ENCODE measurements around the gene PTPN13.
"Not testable (repeated sequence)": the region's sequence is repeated elsewhere in the genome, so short reads cannot be mapped to it uniquely, and the experiment has no call there.

The PTPN13 gene

DNA sequence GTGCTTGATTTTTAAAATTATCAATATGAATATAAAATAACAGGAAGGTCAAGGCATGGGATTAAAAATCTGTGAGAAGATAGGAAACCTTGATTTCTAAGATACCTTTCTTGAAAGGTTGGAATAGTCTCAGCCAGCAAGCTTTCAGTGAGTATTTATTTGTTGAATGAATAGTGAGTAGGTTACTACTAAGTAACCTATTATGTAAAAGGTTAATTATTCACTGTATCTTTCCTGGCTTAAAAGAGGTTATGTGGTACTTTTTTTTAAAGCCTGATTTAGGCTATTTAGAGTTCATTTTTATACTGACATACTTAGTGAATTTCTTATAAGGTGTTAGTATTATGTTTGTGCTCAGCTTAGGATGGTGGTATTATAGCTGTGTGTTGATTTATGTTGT is 123.5 kb downstream of the PTPN13 start:
- DNase-seq (ENCODE audit: low read depth in 2 of 2) = no peak

DNA sequence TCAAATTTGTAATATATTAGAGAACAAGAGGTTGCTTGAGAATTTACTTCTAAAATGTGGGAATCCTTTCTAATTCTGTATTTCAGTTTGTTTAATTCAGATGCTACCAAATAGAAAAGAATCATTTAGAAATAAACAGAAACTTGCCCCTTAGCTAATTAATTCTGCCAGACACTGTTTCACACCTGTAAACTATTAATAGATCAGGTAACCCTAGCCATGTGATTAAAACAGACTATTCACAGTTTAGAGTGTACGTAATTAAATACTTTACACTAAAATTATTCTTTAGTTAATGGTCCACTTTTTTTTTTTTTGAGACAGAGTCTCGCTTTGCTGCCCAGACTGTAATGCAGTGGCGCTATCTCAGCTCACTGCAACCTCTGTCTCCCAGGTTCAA is 124.0 kb downstream of the PTPN13 start:
- no peak for DNase-seq (ENCODE audit: low read depth in 2 of 2)

DNA sequence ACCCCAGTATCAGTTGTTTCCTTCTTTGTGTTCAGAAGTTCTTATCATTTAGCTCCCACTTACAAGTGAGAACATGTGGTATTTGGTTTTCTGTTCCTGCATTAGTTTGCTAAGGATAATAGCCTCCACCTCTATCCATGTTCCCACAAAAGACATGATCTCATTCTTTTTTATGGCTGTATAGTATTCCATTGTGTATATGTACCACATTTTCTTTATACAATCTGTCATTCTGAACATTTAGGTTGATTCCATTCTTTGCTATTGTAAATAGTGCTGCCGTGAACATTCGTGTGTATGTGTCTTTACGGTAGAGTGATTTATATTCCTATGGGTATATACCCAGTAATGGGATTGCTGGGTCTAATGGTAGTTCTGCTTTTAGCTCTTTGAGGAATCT is 125.0 kb downstream of the PTPN13 start:
- DNase-seq (ENCODE audit: low read depth in 2 of 2) = not testable (repeated sequence)

DNA sequence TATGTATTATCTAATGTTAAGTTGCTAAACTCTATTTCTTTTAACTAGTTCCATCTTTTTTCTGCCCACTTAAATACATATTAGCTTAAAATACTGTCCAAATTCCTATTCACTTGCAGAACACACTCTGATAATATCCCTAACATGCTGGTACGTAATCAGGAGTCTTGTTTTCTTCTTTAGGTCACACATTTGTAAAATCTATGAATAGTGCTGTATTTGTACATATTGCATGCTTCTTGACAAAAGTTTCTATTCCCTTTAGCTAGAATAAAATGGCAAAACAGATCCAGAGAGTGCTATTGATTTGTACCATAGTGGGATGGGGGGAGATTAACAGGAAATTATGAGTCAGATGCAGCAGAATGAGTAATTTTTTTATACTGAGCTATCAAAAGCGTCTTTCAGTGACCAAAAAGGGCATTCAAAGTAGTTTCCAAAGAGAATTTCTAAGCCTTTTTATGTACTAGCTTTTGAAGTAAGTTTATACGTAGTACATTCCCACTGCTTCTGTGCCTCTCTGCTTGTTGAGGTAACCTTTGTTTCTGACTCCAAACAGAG is 126.5 kb downstream of the PTPN13 start:
- no peak for DNase-seq (ENCODE audit: low read depth in 2 of 2)

DNA sequence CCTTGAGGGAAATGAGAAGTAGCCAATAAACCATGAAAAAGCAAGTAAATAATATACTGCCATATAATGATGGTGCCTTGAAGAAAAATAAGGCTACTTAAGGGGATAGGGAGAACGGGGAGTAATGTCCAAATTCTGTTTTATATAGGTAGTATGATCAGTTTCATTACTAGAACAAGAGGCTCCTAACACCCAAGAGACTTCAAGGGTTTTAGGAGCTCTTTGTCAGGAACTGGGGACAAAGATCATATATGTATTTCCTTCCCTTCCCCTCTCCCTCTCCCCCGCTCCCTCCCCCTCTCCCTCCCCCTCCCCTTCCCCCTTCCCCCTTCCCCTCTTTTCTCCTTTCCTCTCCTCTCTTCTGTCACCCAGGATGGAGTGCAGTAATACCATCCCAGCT is 127.3 kb downstream of the PTPN13 start:
- no peak for DNase-seq (ENCODE audit: low read depth in 2 of 2)

DNA sequence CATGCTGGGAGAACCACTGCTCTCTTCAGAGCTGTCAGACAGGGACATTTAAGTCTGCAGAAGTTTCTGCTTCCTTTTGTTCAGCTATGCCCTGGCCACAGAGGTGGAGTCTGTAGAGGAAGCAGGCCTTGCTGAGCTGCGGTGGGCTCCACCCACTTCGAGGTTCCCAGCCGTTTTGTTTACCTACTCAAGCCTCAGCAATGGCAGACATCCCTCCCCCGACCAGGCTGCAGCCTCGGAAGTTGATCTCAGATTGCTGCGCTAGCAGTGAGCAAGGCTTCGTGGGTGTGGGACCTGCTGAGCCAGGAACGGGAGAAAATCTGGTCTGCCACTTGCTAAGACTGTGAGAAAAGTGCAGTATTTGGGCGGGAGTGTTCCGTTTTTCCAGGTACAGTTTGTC is 136.2 kb downstream of the PTPN13 start:
- DNase-seq (ENCODE audit: low read depth in 2 of 2) = no peak

DNA sequence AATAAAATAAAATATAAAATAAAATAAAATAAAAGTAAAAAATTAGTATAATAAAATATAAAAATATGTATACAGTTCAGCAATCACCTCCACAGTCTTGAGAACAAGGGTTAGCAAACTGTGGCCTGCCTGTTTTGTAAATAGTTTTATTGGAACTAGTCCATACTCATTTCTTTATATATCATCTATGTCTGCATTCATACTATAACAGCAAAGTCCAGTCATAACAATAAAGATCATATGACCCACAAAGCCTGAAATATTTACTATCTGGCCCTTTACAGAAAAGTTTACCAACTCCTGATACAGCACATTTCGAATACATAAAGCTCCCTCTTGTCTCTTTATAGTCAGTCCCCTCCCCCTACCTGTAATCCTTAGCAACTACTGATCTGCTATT is 143.1 kb downstream of the PTPN13 start:
- DNase-seq (ENCODE audit: low read depth in 2 of 2) = no peak

DNA sequence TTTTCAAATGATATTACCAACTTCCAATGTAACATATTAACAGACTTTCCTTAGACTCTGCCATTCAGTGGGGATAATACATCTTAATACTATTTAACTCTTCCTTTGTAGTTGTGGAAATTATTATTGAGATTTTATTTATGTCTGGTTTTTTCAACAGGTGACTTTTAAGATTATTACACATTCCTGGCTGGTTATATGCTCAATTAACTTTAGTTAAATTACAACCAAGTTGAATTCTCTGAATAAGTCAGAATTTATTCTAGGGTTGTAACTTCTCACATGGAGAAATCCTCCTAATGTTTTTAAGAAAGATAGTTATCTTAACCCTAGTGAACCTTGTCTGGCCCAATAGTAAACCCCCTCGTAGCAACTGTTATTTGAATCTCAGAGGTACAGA is 147.7 kb downstream of the PTPN13 start:
- DNase-seq (ENCODE audit: low read depth in 2 of 2) = no peak

DNA sequence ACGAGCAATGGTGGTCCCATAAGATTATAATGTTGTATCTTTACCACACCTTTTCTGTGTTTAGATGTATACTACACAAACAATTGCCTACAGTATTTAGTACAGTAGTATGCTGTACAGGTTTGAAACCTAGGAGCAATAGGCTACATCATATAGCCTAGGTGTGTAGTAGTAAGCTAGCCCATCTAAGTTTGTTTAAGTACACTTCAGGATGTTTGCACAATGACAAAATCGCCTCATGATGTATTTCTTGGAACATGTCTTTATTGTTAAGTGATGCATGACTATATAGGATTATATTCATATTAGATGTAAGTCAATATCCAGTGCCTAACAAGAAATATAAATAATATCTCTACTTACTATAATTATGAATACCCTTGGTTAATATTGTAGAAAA is 150.5 kb downstream of the PTPN13 start:
- DNase-seq (ENCODE audit: low read depth in 2 of 2) = no peak

DNA sequence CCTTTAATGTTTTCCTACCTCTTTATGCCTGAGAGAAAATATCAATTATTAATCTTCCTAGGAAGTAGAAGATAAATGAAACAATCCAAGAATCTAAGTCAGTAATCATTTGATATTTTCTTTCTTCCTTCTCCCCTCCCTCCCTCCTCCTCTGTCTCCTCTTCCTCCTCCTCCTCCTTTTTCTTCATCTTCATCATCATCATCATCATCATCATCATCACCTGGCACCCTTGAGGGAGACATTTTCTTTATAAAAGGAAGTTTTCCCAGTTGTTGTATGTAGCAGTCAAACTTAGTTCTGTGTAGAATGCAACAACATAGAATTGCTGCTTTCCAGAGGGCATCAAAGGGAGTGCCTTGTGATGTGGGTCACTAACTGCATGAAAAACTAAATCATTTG is 155.0 kb downstream of the PTPN13 start:
- no peak for DNase-seq (ENCODE audit: low read depth in 2 of 2)

DNA sequence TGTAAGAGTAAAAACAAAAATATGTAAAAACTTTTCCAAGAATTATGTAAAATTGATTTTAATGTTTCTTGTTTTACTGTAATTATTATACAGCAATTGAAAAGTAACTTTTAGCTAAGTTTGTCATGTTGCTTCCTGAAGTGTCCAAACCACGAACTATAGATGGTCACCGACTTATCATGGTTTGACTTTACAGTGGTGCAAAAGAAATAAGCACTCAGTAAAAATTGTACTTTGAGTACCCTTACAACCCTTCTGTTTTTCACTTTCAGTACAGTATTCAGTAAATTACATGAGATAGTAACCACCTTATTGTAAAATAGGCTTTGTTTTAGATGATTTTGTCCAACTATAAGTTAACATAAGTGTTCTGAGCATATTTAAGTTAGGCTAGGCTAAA is 161.3 kb downstream of the PTPN13 start:
- no peak for DNase-seq (ENCODE audit: low read depth in 2 of 2)

DNA sequence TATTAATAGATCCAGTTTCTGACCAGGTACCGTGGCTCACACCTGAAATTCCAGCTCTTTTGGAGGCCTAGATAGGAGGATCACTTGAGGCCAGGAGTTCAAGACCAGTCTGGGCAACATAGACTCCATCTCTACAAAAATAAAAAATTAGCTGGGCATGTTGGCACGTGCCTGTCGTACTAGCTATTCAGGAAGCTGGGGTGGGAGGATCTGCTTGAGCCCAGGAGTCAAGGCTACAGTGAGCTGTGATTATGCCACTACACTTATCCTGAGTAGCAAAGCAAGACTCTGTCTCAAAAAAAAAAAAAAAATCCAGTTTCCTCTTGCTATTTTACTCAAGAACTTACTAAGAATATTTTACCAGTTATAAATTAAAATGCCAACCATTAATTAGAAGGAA is 163.4 kb downstream of the PTPN13 start:
- no peak for DNase-seq (ENCODE audit: low read depth in 2 of 2)

DNA sequence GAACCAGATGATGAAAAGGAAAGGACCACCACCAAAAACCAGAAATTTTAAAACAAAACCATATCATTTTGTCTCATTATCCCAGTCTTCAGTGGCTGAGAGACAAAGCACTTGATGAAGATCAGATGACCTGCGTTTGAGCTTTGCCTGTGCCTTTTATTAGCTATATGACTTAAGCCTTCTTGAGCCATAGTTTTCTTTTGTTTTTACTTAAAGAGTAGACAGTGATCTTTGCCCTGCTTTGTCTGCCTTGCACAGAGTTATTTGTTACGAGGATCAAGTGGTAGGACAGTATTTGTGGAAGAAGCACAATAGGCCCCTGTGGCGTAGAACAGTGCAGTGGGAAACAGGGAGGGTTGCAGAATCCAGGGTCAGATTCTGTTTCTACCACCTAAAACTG is 165.2 kb downstream of the PTPN13 start:
- DNase-seq (ENCODE audit: low read depth in 2 of 2) = no peak

DNA sequence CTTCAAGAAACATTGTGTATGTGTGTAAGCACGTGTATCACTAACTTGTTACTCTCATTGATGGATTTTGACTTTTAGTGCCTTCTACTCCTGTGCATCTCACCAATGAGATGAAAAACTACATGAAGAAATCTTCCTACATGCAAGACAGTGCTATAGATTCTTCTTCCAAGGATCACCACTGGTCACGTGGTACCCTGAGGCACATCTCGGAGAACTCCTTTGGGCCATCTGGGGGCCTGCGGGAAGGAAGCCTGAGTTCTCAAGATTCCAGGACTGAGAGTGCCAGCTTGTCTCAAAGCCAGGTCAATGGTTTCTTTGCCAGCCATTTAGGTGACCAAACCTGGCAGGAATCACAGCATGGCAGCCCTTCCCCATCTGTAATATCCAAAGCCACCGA is 168.5 kb downstream of the PTPN13 start:
- DNase-seq (ENCODE audit: low read depth in 2 of 2) = no peak

DNA sequence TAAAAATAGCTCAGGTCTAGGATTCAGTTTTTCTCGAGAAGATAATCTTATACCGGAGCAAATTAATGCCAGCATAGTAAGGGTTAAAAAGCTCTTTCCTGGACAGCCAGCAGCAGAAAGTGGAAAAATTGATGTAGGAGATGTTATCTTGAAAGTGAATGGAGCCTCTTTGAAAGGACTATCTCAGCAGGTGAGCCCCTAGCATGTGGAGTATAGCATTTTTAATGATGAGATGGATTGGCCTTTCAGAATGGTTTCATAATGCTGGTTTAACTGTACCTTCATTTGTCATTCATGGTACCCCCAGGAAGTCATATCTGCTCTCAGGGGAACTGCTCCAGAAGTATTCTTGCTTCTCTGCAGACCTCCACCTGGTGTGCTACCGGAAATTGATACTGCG is 175.7 kb downstream of the PTPN13 start:
- no peak for DNase-seq (ENCODE audit: low read depth in 2 of 2)

DNA sequence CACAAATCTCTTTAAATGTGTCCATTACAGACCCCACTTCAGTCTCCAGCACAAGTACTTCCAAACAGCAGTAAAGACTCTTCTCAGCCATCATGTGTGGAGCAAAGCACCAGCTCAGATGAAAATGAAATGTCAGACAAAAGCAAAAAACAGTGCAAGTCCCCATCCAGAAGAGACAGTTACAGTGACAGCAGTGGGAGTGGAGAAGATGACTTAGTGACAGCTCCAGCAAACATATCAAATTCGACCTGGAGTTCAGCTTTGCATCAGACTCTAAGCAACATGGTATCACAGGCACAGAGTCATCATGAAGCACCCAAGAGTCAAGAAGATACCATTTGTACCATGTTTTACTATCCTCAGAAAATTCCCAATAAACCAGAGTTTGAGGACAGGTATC is 177.0 kb downstream of the PTPN13 start:
- DNase-seq (ENCODE audit: low read depth in 2 of 2) = no peak

DNA sequence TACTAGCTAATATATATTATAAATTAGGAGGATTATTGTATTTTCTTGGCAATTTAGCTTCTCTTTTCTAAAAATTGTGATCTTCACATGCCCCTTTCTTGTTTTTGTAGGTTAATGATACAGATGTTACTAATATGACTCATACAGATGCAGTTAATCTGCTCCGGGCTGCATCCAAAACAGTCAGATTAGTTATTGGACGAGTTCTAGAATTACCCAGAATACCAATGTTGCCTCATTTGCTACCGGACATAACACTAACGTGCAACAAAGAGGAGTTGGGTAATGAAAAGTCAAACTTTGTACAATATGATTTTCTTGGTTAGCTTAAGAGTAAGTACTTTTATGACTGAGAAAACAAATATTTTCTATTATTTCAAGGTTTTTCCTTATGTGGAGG is 180.9 kb downstream of the PTPN13 start:
- DNase-seq (ENCODE audit: low read depth in 2 of 2) = no peak

DNA sequence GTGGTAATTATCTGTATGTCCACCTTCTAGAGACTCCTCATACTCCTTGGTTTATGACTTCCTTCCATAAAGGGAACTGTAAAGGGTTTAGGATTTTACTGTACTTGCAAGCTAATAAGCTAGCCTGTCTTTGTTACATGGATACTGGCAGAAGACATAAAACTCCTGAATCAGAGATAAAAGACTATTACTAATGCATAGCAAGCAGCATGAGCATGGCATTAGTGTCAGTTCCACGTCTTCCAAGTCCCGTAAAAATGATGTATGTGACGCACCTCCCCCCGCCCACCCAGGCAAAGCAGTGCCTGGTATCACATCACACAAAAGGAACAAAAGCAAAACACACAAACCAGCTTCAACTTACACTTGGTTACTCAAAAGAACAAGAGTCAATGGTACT is 184.1 kb downstream of the PTPN13 start:
- DNase-seq (ENCODE audit: low read depth in 2 of 2) = no peak

DNA sequence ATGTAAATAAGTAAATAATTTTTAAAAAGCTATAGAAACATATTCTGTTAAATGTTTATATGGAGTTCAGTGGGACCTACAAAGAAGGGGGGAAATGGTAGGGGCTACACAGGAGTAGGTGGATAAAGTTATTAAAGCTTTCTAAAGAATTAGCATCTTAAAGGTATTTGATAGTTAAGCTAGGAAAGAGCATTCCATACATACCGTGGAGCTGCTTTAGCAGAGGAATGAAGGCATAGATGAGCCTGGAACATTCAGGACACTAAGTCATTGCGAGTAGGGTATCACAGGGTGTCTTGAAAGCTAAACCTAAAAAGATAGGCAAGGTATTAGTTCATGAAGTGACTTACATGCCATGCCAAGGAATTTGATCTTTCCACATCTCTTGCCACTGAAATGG is 194.7 kb downstream of the PTPN13 start:
- DNase-seq (ENCODE audit: low read depth in 2 of 2) = no peak

DNA sequence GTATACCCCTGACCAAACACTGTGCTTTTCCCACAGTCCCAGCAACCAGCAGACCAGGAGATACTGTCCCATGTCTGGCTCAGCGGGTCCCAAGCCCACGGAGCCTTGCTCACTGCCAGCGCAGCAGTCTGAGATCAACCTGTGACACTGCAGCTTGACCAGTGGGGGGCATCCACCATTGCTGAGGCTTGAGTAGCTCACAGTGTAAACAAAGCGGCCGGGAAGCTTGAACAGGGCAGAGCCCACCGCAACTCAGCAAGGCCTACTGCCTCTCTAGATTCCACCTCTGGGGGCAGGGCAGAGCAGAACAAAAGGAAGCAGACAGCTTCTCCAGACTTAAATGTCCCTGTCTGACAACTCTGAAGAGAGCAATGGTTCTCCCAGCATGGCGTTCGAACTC is 197.0 kb downstream of the PTPN13 start:
- no peak for DNase-seq (ENCODE audit: low read depth in 2 of 2)

DNA sequence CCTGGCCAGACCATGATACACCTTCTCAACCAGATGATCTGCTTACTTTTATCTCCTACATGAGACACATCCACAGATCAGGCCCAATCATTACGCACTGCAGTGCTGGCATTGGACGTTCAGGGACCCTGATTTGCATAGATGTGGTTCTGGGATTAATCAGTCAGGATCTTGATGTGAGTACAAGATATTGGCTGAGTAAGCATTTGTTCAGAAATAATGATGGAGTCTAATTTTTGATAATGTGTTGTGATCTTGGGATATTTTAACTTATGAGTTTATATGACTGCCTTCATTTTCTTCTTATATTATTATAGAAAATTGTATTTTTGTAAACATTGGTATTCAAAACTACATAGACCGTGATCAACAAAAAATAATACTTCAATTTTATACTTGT is 215.7 kb downstream of the PTPN13 start:
- DNase-seq (ENCODE audit: low read depth in 2 of 2) = no peak

DNA sequence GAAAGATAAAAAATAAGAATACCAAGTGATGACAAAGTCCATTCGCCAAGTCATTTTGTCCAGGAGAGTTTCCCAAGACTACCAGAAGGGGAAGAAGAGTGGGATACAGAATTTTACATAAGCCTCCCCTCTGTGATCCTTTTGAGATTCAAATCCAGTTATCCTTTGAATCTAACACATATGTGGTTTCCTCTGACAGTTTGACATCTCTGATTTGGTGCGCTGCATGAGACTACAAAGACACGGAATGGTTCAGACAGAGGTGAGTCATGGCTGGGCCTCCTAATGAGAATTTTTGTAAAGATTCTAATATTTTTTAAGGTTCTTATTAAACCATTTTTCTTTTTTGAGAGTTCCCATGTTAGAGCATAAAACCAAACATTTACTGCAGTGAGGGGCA is 216.7 kb downstream of the PTPN13 start:
- no peak for DNase-seq (ENCODE audit: low read depth in 2 of 2)

DNA sequence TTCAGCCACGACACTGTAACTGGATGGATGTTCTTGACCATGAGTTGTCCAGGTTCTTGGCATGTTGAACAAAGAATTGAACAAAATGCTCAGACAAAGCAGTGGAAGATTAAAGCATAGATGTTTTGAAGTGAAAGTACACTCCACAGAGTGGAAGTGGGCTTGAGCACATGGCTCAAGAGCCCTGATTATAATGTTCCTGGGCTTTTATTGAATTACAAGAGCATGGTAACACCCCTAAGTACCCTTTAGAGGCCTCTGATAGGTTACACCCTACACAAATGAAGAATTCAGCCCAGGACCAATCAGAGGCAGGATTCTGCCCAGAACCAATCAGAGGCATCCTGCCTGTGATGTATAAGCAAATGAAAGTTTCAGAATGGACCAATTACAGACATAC is 221.5 kb downstream of the PTPN13 start:
- DNase-seq (ENCODE audit: low read depth in 2 of 2) = no peak

DNA sequence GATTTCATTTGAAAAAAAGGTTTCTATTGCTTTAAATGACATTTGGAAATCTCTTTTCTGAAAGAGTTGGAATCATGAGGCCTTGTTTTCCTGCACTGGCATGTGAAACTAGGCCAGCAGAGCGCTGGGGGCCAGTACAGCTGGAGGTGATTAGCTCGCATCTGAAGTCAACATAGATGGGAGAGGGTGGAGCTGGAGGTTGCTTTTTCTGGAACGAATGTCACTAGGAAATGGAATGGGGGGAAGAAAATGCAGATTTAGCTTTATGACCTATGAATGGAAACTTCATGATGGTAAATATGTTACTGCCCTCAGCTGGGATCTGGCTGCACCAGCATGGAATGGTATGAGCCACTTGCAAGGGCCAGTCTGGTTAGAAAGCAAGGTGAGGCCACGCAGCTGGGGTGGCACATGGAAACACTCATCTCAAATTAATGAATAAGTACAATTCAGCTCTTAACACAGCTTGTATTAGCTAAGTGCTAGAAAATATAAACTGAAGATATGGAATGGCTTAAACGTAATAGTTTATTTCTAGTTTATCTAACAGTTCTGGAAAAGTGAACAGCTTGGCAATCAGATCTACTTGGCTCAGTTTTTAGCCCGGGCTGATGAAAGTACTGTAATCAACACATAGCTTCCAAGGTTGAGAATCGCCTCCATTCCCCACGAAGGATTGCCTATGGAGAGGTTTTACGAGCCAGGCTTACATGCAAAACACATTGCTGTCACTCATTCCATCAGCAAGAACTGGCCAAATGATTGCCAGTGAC is 222.6 kb downstream of the PTPN13 start:
- DNase-seq (ENCODE audit: low read depth in 2 of 2) = no peak
